Endothelial cell of umbilical vein (primary cell): ENCODE measurements around the gene RUBCN. TPM values are rescaled to one million over a fixed set of nuclear protein-coding genes. Genes with fewer than 3 reads are reported as not detected.

ENCODE experiments used
- BruUV-seq: library from RNA; stranded (reverse); fragments of 400-500 nt; replicated peaks from 2 replicates; lab custom pipeline; 2021; lab: Mats Ljungman, UMichigan
- CTCF ChIA-PET: fragments of 300-600, 350-600 bp; sonication (Branson Sonifier 250); formaldehyde crosslinking; loops from one replicate; lab custom pipeline; 2021; ENCODE audit warnings: antibody characterized with exemption, inconsistent platforms; lab: Charles Lee
- POLR2A ChIA-PET: fragments of 300-600, 350-600 bp; sonication (Branson Sonifier 250); formaldehyde crosslinking; loops from one replicate; lab custom pipeline; 2021; ENCODE audit warnings: antibody characterized with exemption, inconsistent platforms; lab: Charles Lee
- DNase-seq: peaks from one replicate; pipeline ENCODE4 v3.0.0-alpha.2; 2011; ENCODE audit warnings: low read depth, low spot score
- FAIRE-seq: peaks from 2 replicates; lab custom pipeline; 2011; peaks lifted over from hg19 to GRCh38; lab: Jason Lieb, UNC
- H2AFZ ChIP-seq: 2 replicates; pipeline ENCODE4 v1.6.0; 2012; ENCODE audit warnings: low read depth, low read length, control low read depth, inconsistent platforms
- H3K27ac ChIP-seq: 2 replicates; pipeline ENCODE4 v1.5.1; 2011; ENCODE audit warnings: low read depth, mild to moderate bottlenecking, control low read depth, low read length, moderate library complexity; ENCODE audit not compliant: insufficient read depth
- H3K27me3 ChIP-seq, 2 experiments: 2 replicates each; pipeline versions ENCODE4 v1.6.0 to v1.6.1; 2011; ENCODE audit warnings: low read length in 2 of 2, mixed read lengths in 1 of 2; ENCODE audit not compliant: control insufficient read depth in 2 of 2, insufficient read depth in 2 of 2
- H3K36me3 ChIP-seq, 2 experiments: 2 replicates in 1 of 2; 3 replicates in 1 of 2; pipeline ENCODE4 v1.5.1; 2011; ENCODE audit warnings: low read length in 2 of 2, mild to moderate bottlenecking in 1 of 2, moderate library complexity in 1 of 2; ENCODE audit not compliant: control insufficient read depth in 2 of 2, insufficient read depth in 2 of 2; ENCODE audit errors: extremely low read depth in 1 of 2
- H3K4me1 ChIP-seq: 3 replicates; pipeline ENCODE4 v1.5.1; 2011; ENCODE audit warnings: mild to moderate bottlenecking, low read length; ENCODE audit not compliant: control insufficient read depth, insufficient read depth; ENCODE audit errors: extremely low read depth
- H3K4me2 ChIP-seq: 2 replicates; pipeline ENCODE4 v1.6.1; 2011; ENCODE audit warnings: low read length, control low read depth, mixed read lengths; ENCODE audit not compliant: insufficient read depth
- H3K4me3 ChIP-seq, 3 experiments: fragments of 200-600 bp in 1 of 3; sonication (generic), shearing (Covaris generic) in 1 of 3; replicated peaks in 1 of 3; 2 replicates each; pipeline ENCODE4 v1.5.1; 2011 to 2016; ENCODE audit warnings: control low read depth in 3 of 3, low read length in 3 of 3, mild to moderate bottlenecking in 2 of 3, inconsistent platforms in 1 of 3, low read depth in 1 of 3, moderate library complexity in 1 of 3; ENCODE audit not compliant: insufficient read depth in 1 of 3
- H3K79me2 ChIP-seq: 2 replicates; pipeline ENCODE4 v1.6.0; 2012; ENCODE audit warnings: low read length, inconsistent platforms; ENCODE audit not compliant: control insufficient read depth, insufficient read depth
- H3K9ac ChIP-seq: replicated peaks from 2 replicates; pipeline ENCODE3; 2011; ENCODE audit warnings: low read length, control low read depth; ENCODE audit not compliant: insufficient read depth; ENCODE audit errors: extremely low read depth
- H3K9me1 ChIP-seq: replicated peaks from 3 replicates; pipeline ENCODE4 v1.6.0; 2011; ENCODE audit warnings: mild to moderate bottlenecking, low read length; ENCODE audit not compliant: control insufficient read depth, insufficient read depth; ENCODE audit errors: extremely low read depth
- H3K9me3 ChIP-seq: replicated peaks from 2 replicates; pipeline ENCODE4 v1.5.1; 2012; ENCODE audit warnings: low read length, inconsistent platforms; ENCODE audit not compliant: control insufficient read depth, insufficient read depth
- H4K20me1 ChIP-seq: replicated peaks from 2 replicates; pipeline ENCODE3; 2011; ENCODE audit warnings: mild to moderate bottlenecking, low read length; ENCODE audit not compliant: control insufficient read depth, insufficient read depth; ENCODE audit errors: extremely low read depth
- EZH2 ChIP-seq: IDR thresholded peaks from 2 replicates; pipeline ENCODE4 v1.6.1; 2012; ENCODE audit warnings: borderline replicate concordance, low read depth, mild to moderate bottlenecking, moderate library complexity, low read length, inconsistent platforms; ENCODE audit not compliant: severe bottlenecking
- FOS ChIP-seq: IDR thresholded peaks from 2 replicates; pipeline ENCODE4 v1.6.1; 2011; ENCODE audit warnings: mild to moderate bottlenecking, low read length, moderate library complexity, borderline replicate concordance; ENCODE audit not compliant: insufficient read depth
- GATA2 ChIP-seq: IDR thresholded peaks from 2 replicates; pipeline ENCODE4 v1.7.0; 2011; ENCODE audit warnings: low read depth, mild to moderate bottlenecking, moderate library complexity, mixed read lengths, low read length; ENCODE audit not compliant: insufficient read length, insufficient read depth
- JUN ChIP-seq: IDR thresholded peaks from 2 replicates; pipeline ENCODE4 v1.6.1; 2011; ENCODE audit warnings: borderline replicate concordance, low read depth; ENCODE audit not compliant: insufficient read length, insufficient read depth
- MYC ChIP-seq: IDR thresholded peaks from one replicate; pipeline ENCODE4 v1.6.1; 2011; ENCODE audit warnings: mild to moderate bottlenecking, low read depth, low read length
- POLR2A ChIP-seq: IDR thresholded peaks from 2 replicates; pipeline ENCODE4 v1.6.1; 2012; ENCODE audit warnings: low read depth, mild to moderate bottlenecking, control low read depth, low read length
- POLR2AphosphoS5 ChIP-seq: IDR thresholded peaks from 2 replicates; pipeline ENCODE4 v1.6.1; 2012; ENCODE audit warnings: low read depth, mild to moderate bottlenecking, control low read depth, low read length, moderate library complexity; ENCODE audit not compliant: insufficient read depth
- dilution Hi-C: fragments of 300-500 bp; cut with MboI; formaldehyde crosslinking; loops from one replicate; pipeline ENCODE4 v1.15.0; 2019; ENCODE audit warnings: low sequenced_read_pairs; ENCODE audit not compliant: extremely low pct_ligation_motif_present
- intact Hi-C: fragments of 100-400 bp; cut with micrococcal nuclease; formaldehyde crosslinking; loops from one replicate; pipeline ENCODE4 v1.10.0; 2022
- polyA plus RNA-seq, 4 experiments: library from polyadenylated mRNA; depleted of rRNA in 3 of 4; stranded (reverse) in 3 of 4; unstranded in 1 of 4; fragments of >200 nt; gene quantifications; 2 replicates each; pipeline versions ENCODE4 v1.2.1 to v1.2.3, GENCODE V29; 2011 to 2012; ENCODE audit warnings: missing spikeins in 1 of 4
- total RNA-seq: library from RNA; stranded (reverse); gene quantifications from 2 replicates; pipeline ENCODE4 v1.2.3, GENCODE V29; 2021
- TF ChIP-seq, protein P1 (sequence below): IDR thresholded peaks from 2 replicates; pipeline ENCODE4 v1.6.1; 2011; ENCODE audit not compliant: insufficient read depth, insufficient read length
- TF ChIP-seq, protein P2 (sequence below), 2 donors: IDR thresholded peaks; 1 replicate in 1 of 2; 2 replicates in 1 of 2; pipeline ENCODE4 v1.5.1; 2011; ENCODE audit warnings: low read length in 2 of 2, mild to moderate bottlenecking in 2 of 2, moderate library complexity in 2 of 2, control low read depth in 1 of 2, inconsistent platforms in 1 of 2, low read depth in 1 of 2; ENCODE audit not compliant: insufficient read depth in 1 of 2; ENCODE audit errors: extremely low read depth in 1 of 2

The RUBCN gene
- total and polyA plus RNA-seq, 2 donors (not counting 3 experiments of a cell fraction or from before 2014, with no cell fraction given): 15.0 to 25.8 TPM

DNA sequence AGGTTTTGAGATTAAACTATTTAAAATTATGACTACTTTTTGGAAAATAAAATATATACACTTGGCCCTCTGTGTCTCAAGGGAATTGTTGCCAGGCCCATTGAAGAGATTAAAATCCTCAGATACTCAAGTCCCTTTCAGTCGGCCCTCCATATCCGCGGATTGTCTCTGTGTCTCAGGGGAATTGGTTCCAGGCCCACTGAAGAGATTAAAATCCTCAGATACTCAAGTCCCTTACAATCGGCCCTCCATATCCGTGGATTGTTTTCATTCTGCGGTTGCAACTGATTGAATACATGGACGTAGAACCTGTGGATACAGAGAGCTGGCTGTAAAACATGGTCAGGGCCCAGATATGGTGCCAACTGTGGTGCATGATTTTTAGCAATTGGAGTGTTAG is 38.6 kb upstream of the RUBCN start:
- H2AFZ ChIP-seq: no peak overlapping the region
- no peak overlapping the region for H3K4me2 ChIP-seq
- TF ChIP-seq, protein P1, sequence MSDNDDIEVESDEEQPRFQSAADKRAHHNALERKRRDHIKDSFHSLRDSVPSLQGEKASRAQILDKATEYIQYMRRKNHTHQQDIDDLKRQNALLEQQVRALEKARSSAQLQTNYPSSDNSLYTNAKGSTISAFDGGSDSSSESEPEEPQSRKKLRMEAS: no peak
- TF ChIP-seq, protein P2, sequence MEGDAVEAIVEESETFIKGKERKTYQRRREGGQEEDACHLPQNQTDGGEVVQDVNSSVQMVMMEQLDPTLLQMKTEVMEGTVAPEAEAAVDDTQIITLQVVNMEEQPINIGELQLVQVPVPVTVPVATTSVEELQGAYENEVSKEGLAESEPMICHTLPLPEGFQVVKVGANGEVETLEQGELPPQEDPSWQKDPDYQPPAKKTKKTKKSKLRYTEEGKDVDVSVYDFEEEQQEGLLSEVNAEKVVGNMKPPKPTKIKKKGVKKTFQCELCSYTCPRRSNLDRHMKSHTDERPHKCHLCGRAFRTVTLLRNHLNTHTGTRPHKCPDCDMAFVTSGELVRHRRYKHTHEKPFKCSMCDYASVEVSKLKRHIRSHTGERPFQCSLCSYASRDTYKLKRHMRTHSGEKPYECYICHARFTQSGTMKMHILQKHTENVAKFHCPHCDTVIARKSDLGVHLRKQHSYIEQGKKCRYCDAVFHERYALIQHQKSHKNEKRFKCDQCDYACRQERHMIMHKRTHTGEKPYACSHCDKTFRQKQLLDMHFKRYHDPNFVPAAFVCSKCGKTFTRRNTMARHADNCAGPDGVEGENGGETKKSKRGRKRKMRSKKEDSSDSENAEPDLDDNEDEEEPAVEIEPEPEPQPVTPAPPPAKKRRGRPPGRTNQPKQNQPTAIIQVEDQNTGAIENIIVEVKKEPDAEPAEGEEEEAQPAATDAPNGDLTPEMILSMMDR (IDR thresholded peaks at IDR 0.05; ENCODE audit: extremely low read depth in 1 of 2, insufficient read depth in 1 of 2, low read depth in 1 of 2, low read length in 2 of 2): no peak
- TF ChIP-seq FOS (no peak), POLR2AphosphoS5 (no peak)
- no peak overlapping the region for H3K27ac ChIP-seq
- no peak overlapping the region for H3K9ac ChIP-seq
- dilution Hi-C loops: no loop called here
- no peak overlapping the region for H3K4me3 ChIP-seq
- H3K9me3 ChIP-seq: no peaks in the 10 kb centered on the region
- no peaks in the 10 kb centered on the region for H4K20me1 ChIP-seq
- intact Hi-C loops: no loop called here
- no peak for FAIRE-seq
- peaks cover 19 to 29% of the 10 kb centered on the region in 2 experiments for H3K36me3 ChIP-seq
- H3K9me1 ChIP-seq: no peaks in the 10 kb centered on the region
- H3K79me2 ChIP-seq: no peaks in the 10 kb centered on the region
- no TSS peak for BruUV-seq
- no peaks in the 10 kb centered on the region for H3K27me3 ChIP-seq
- no peak for DNase-seq
- CTCF ChIA-PET: interaction anchor here (1.0 to 1.4 kb wide), 3 partner anchors 8 to 176 kb away, joined by 3 to 4 read pairs (median 3); partner anchors contain the start of gene LRCH3
- POLR2A ChIA-PET: interaction anchor here (0.7 kb wide), 1 partner anchor 26 kb away, joined by 4 read pairs; no protein-coding TSS in a partner anchor
- no peaks in the 10 kb centered on the region for H3K4me1 ChIP-seq

DNA sequence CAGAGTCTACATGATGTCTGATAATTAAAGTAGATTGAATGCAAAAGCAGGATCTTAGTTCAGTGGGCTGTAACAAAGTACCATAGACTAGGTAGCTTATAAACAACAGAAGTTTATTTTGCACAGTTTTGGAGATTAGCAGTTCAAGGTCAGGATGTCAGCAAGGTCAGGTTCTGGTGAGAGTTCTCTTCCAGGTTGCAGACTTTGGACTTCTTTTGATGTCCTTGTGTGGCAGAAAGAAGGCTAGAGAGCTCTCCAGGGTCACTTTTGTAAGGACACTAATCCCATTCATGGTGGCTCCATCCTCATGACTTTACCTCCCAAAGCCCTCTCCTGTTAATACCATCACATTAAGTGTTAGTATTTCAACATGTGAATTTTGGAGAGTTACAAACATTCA is 25.1 kb upstream of the RUBCN start:
- Histone ChIP-seq H3K4me2 (no peak overlapping the region), H4K20me1 (no peaks in the 10 kb centered on the region), H3K9me1 (peaks cover 2% of the 10 kb centered on the region), H3K9me3 (no peaks in the 10 kb centered on the region), H3K27ac (no peak overlapping the region), H3K36me3 (peaks cover 2 to 10% of the 10 kb centered on the region in 2 experiments), H2AFZ (no peak overlapping the region), H3K27me3 (no peaks in the 10 kb centered on the region), H3K9ac (no peak overlapping the region), H3K79me2 (peaks cover 21% of the 10 kb centered on the region), H3K4me1 (no peaks in the 10 kb centered on the region), H3K4me3 (no peak overlapping the region)
- no peak for FAIRE-seq
- no TSS peak for BruUV-seq
- TF ChIP-seq, protein P2 (IDR thresholded peaks at IDR 0.05; ENCODE audit: extremely low read depth in 1 of 2, insufficient read depth in 1 of 2, low read depth in 1 of 2, low read length in 2 of 2): no peak
- no peak for TF ChIP-seq MYC
- TF ChIP-seq GATA2: no peak
- TF ChIP-seq, protein P1: no peak
- TF ChIP-seq JUN: no peak
- no peak for TF ChIP-seq FOS
- TF ChIP-seq EZH2: no peak
- no peak for TF ChIP-seq POLR2AphosphoS5
- no peak for TF ChIP-seq POLR2A
- dilution Hi-C loops: no loop called here
- CTCF ChIA-PET: no interaction called here
- intact Hi-C loops: no loop called here
- POLR2A ChIA-PET: no interaction called here
- no peak for DNase-seq
